Measurements from ENCODE around the gene EIF4G1.

The EIF4G1 gene

DNA sequence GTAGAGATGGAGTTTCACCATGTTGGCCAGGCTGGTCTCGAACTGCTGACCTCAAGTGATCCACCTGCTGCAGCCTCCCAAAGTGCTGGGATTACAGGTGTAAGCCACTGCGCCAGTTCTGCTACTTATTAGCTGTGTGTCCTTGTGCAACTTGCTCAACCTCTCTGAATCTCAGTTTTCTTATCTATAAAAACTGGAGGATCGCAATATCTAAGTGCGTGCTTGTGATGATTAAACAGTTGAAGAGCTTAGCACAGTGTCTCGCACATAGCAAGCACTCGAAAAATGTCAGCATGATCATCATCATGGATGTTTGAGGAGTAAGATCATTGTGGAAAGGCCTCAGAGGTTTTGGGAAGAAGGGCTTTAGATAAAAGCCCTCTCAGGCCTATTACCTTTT, 36.2 kb downstream of the EIF4G1 start:
- DNase-seq (ENCODE audit: low read depth in 3 of 3): no peak

DNA sequence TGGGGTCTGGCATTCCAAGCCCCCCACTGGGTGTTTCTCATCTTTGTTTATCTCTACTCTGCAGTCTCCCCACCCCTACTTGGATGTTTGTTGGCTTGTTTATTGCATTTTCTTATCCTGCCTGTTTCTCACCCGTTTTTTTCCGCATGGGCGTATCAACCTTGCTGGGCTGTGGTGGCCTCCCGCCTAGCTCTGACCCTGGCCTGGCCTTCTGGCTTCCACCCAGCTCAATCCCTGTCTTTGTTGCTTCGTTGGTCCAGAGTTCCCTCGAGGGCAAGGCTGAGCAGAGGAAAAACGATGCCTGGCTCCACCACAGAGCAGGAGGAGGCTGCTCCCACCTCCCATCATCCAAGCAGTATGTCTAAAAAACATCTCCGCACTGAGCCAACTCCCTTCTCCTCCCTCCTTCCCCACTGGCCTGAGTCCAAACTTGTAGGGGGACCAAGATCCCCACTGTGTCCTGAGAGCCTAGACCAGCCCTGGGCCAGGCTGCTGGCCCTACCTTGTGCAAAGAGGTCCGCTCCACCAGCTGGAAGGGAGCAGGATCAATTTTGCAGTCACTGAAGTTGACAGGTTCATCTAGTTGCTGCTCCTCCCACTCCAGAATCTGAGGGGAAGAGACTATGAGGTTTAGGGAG, 37.2 kb downstream of the EIF4G1 start:
- no peak for DNase-seq (ENCODE audit: low read depth in 3 of 3)

DNA sequence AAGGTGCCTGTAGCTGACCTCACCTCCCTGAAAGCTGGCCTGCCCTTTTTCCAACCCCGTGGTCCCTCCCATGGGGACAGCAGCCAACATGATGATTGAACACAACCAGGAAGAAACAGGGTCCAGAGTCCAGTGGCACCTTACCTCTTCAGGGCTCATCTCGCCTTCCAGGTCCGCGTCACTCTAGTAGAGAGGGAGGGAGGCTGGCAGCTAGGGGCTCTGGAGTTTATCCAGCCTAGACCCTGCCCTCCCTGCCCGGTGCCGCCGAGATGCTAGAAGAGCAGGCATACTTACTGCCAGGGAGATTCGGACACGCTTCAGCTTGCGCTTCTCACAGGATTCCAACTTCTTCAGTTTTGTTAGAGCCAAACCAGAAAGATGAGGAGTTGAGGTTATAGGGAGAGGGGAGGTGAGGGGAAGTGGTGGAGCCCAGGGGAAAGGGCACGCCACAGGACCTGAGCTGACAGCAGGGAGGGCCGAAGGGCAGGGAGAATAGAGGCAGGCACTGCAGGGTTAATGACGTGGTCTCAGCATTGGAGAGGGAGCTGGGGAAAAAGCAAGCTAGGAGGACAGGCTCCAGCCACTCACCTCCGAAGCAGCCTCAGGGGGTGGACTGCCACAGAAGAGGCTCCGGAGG, 37.9 kb downstream of the EIF4G1 start:
- no peak for DNase-seq (ENCODE audit: low read depth in 3 of 3)

- no peak for DNase-seq (ENCODE audit: low read depth in 3 of 3)
These were observed 38.6 kb downstream of the EIF4G1 start for GRCh38 chr3:184352897-184353545.

DNA sequence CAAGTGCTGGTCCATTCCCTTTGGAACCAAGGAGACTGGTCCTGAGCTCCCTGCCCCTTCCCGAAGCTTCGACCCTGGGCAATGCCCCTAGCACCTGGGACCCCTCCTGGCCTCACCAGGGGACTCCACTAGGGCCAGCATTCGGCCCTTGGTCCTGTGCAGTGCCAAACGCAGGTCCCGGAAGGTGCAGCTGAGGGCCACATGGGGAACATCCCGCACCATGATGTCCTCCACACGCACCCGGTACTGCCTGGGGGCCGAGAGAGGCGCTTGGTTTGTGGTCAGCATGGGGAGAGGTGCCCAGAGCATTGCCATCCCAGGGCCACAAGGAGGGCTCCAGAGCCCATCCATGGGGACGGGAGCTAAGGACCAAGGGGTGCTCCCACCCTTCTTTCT, 39.1 kb downstream of the EIF4G1 start:
- no peak for DNase-seq (ENCODE audit: low read depth in 3 of 3)

DNA sequence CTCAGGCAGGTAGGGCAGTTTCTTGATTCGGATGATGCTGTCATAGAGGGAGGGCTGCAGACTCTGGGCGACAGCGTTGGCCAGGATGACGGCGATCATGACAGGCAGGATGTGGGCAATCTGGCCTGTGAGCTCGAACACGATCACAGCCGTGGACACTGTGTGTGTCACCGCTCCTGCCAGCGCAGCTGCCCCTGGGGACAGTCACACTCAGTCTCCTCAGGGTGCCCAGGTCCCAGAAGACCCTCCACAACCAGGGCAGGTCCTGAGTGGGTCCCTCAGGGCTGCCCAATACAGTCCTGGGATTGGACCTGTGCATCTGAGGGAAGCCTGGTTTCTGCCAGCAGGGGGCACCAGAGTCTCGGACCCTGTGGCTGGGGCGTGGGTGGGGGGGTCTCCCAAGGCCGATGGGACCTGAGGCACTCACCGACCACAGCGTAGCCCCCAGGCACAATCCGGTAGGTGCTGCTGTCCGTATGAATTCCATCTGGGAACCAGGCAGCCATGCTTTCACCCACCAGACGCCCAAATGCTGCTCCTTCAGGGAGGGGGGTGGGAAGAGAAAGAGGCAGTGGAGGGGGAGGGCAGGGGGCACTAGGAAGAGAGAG, 39.8 kb downstream of the EIF4G1 start:
- DNase-seq (ENCODE audit: low read depth in 3 of 3): peak; percentile 44 to 62 (median 52)

- DNase-seq (ENCODE audit: low read depth in 3 of 3): no peak
These were observed 40.3 kb downstream of the EIF4G1 start for GRCh38 chr3:184354754-184355153.

- no peak for DNase-seq (ENCODE audit: low read depth in 3 of 3)
These were observed 41.0 kb downstream of the EIF4G1 start for GRCh38 chr3:184355261-184356040.

GRCh38 chr3:184357248-184358123, 43.1 kb downstream of the EIF4G1 start:
- no peak for DNase-seq (ENCODE audit: low read depth in 3 of 3)

- DNase-seq (ENCODE audit: low read depth in 3 of 3): no peak
These were observed 43.8 kb downstream of the EIF4G1 start for GRCh38 chr3:184358124-184358767.

DNA sequence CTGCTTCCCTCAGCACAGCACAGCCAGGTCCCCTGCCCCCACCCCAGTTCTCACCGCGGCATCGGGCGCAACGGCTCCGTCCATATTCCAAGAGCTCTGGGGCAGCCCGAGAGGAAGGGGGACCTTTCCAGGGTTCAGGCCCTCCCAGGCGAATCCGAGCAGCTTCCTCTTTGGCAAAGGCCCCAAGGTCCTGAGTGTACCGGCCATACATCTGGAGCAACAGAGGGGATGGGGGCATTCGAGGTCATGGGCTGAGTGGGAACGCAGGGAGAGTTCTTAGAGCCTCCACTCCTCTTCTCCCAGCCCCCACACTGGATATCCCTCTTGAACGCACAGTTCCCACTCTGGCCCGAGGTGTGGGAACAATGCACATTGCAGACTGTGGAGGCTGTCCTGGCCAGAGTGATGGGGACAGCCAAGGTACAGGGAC, 44.5 kb downstream of the EIF4G1 start:
- no peak for DNase-seq (ENCODE audit: low read depth in 3 of 3)

- no peak for DNase-seq (ENCODE audit: low read depth in 3 of 3)
These were observed 45.2 kb downstream of the EIF4G1 start for GRCh38 chr3:184359610-184360009.

- DNase-seq (ENCODE audit: low read depth in 3 of 3): no peak
These were observed 45.9 kb downstream of the EIF4G1 start for GRCh38 chr3:184360070-184360928.

GRCh38 chr3:184360929-184361531, 46.6 kb downstream of the EIF4G1 start:
- no peak for DNase-seq (ENCODE audit: low read depth in 3 of 3)

- DNase-seq (ENCODE audit: low read depth in 3 of 3): peak in 2 of 3 experiments; percentile 10 to 48
These were observed 47.1 kb downstream of the EIF4G1 start, which contains the start of the genes CLCN2 and POLR2H for GRCh38 chr3:184361532-184361931. Gene CLCN2, minus strand, starts transcription at chr3:184361605. Its CDS starts 126 bp downstream, at chr3:184361479. Gene POLR2H, plus strand, starts transcription at chr3:184361710. Its CDS starts 1,783 bp downstream, at chr3:184363493.

DNA sequence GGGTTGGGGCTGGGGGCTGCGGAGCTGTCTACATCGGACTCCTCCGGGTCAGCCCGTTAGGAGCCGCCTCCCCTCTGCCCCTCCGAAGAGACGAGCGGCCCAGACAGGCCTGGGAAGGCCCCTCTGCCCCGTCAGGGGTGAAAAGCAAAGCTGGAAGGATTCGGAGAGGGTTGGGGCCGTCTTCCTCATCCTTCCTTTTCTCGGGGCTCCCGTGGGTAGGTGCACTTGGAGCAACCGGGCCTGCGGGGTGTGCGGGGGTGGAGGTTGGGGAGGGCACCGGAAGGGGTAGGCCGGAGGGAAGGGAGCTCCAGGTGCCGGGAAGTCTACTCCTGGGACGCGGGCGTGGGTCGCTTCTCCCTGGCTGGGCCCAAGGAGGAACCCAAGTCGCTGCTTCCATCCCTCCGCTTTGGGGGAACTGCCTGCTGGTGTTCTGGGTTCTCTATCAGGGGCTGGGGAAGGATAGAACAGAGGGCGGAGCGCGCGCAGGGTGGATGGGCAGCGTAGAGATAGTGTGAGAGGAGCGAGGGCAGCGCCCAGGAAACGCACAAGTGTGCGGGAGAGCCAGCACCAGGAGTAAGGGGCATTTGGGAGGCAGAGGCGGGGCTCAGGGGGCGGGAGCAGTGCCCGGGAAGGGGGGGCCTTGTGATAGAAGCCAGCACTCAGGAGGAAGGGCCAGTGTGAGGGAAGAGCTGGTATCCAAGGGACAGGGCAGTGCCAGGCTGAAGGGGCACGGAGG, 47.7 kb downstream of the EIF4G1 start:
- DNase-seq (ENCODE audit: low read depth in 3 of 3): peak; percentile 10 to 36 (median 22)

GRCh38 chr3:184362668-184363546, 48.5 kb downstream of the EIF4G1 start:
- peak; percentile 81 to 90 (median 86) for DNase-seq (ENCODE audit: low read depth in 3 of 3)

Measured in stimulated activated CD4-positive, alpha-beta T cell treated with anti-CD3 and anti-CD28 coated beads, TNF-alpha, amount 100 ng/mL, for 4 hours (primary cell).